ENCODE measurements around the gene KCNJ14.

DNA sequence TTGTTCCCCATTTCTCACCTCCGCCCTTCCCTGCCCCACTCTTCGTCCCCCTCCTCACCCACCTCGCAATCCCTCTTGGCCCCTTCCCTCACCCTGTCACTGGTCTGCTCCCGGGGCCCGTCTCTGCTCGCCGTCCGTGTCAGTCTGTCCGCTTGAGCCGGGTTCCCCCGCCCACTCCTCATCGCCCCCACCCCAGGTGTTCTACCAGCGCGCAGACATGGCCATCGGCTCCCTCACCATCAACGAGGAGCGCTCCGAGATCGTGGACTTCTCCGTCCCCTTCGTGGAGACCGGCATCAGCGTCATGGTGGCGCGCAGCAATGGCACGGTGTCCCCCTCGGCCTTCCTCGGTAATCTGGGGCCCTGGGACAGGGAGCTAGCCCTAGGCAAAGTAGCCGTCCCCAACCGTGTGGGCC is 39.6 kb upstream of the KCNJ14 start:
- TF ChIP-seq, protein P1, sequence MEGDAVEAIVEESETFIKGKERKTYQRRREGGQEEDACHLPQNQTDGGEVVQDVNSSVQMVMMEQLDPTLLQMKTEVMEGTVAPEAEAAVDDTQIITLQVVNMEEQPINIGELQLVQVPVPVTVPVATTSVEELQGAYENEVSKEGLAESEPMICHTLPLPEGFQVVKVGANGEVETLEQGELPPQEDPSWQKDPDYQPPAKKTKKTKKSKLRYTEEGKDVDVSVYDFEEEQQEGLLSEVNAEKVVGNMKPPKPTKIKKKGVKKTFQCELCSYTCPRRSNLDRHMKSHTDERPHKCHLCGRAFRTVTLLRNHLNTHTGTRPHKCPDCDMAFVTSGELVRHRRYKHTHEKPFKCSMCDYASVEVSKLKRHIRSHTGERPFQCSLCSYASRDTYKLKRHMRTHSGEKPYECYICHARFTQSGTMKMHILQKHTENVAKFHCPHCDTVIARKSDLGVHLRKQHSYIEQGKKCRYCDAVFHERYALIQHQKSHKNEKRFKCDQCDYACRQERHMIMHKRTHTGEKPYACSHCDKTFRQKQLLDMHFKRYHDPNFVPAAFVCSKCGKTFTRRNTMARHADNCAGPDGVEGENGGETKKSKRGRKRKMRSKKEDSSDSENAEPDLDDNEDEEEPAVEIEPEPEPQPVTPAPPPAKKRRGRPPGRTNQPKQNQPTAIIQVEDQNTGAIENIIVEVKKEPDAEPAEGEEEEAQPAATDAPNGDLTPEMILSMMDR (IDR thresholded peaks at IDR 0.05; ENCODE audit: low read depth, low read length): no peak
- TF ChIP-seq EZH2phosphoT487 (IDR thresholded peaks at IDR 0.05; ENCODE audit: low read depth): no peak

All from OCI-LY3 (cell line).